H1 (cell line): ENCODE results near the gene JAG1. TPM values are rescaled to one million over a fixed set of nuclear protein-coding genes. Genes with fewer than 3 reads are reported as not detected.
"Not testable (repeated sequence)": the region's sequence is repeated elsewhere in the genome, so short reads cannot be mapped to it uniquely, and the experiment has no call there.

ENCODE experiments used
- CTCF ChIA-PET: fragments of 300-600 bp; sonication (Branson Sonifier 250); formaldehyde crosslinking; loops from one replicate; lab custom pipeline; 2021; ENCODE audit not compliant: partially characterized antibody; lab: Charles Lee
- POLR2A ChIA-PET: fragments of 300-600 bp; sonication (Branson Sonifier 250); formaldehyde crosslinking; loops from one replicate; lab custom pipeline; 2021; ENCODE audit warnings: inconsistent platforms; ENCODE audit not compliant: partially characterized antibody; lab: Charles Lee
- DNase-seq, 2 experiments: peaks; one replicate each; pipeline versions ENCODE4 v3.0.0 to v3.0.0-alpha.2; 2010 to 2022; ENCODE audit warnings: low spot score in 2 of 2, low read depth in 1 of 2, mixed read lengths in 1 of 2
- FAIRE-seq: peaks from 2 replicates; lab custom pipeline; 2011; peaks lifted over from hg19 to GRCh38; lab: Jason Lieb, UNC
- H2AFZ ChIP-seq: 2 replicates; pipeline ENCODE4 v1.8.1; 2012; ENCODE audit warnings: low read length, inconsistent platforms
- H2AK5ac ChIP-seq: 2 replicates; pipeline ENCODE4 v1.6.1; 2013; ENCODE audit warnings: low read depth, low read length
- H2BK120ac ChIP-seq: replicated peaks from 2 replicates; pipeline ENCODE3; 2013; ENCODE audit warnings: low read depth, low read length, inconsistent platforms
- H2BK12ac ChIP-seq: 2 replicates; pipeline ENCODE4 v1.6.1; 2013; ENCODE audit warnings: low read depth, low read length
- H2BK15ac ChIP-seq: 2 replicates; pipeline ENCODE4 v1.6.1; 2013; ENCODE audit warnings: low read length
- H2BK20ac ChIP-seq: 2 replicates; pipeline ENCODE4 v1.6.1; 2013; ENCODE audit warnings: low read length
- H2BK5ac ChIP-seq: 2 replicates; pipeline ENCODE4 v1.6.1; 2013; ENCODE audit warnings: low read depth, low read length
- H3K14ac ChIP-seq: 2 replicates; pipeline ENCODE4 v1.6.1; 2013; ENCODE audit warnings: inconsistent platforms; ENCODE audit not compliant: insufficient read length
- H3K18ac ChIP-seq: 2 replicates; pipeline ENCODE4 v1.6.1; 2013; ENCODE audit warnings: low read length; ENCODE audit errors: extremely low read depth
- H3K23ac ChIP-seq: 2 replicates; pipeline ENCODE4 v1.6.1; 2013; ENCODE audit warnings: inconsistent platforms; ENCODE audit not compliant: insufficient read length
- H3K23me2 ChIP-seq: 2 replicates; pipeline ENCODE4 v1.6.1; 2013; ENCODE audit warnings: low read depth, low read length
- H3K27ac ChIP-seq: 2 replicates; pipeline ENCODE4 v1.6.1; 2011; ENCODE audit warnings: low read depth, low read length, inconsistent platforms
- H3K27me3 ChIP-seq, 4 experiments: replicated peaks in 1 of 4; 1 replicate in 1 of 4; 2 replicates in 3 of 4; pipeline versions ENCODE4 v1.6.1 to v1.8.1; 2011 to 2013; ENCODE audit warnings: low read length in 3 of 4, mild to moderate bottlenecking in 3 of 4, inconsistent platforms in 2 of 4, mixed read lengths in 2 of 4, moderate library complexity in 1 of 4; ENCODE audit not compliant: control insufficient read depth in 3 of 4, insufficient read depth in 3 of 4; ENCODE audit errors: extremely low read depth in 1 of 4
- H3K36me3 ChIP-seq, 4 experiments: 2 replicates each; pipeline versions ENCODE4 v1.6.1 to v1.8.1; 2011 to 2013; ENCODE audit warnings: mild to moderate bottlenecking in 4 of 4, low read length in 3 of 4, moderate library complexity in 2 of 4, control low read depth in 1 of 4, inconsistent platforms in 1 of 4; ENCODE audit not compliant: insufficient read depth in 4 of 4, control insufficient read depth in 2 of 4
- H3K4ac ChIP-seq: replicated peaks from 2 replicates; pipeline ENCODE3; 2013; ENCODE audit warnings: low read length, low read depth, mixed read lengths, inconsistent platforms; ENCODE audit not compliant: insufficient read length
- H3K4me1 ChIP-seq, 4 experiments: replicated peaks in 1 of 4; 1 replicate in 1 of 4; 2 replicates in 3 of 4; pipeline versions ENCODE4 v1.6.1 to v1.8.1; 2011 to 2013; ENCODE audit warnings: low read length in 3 of 4, inconsistent platforms in 2 of 4, mixed read lengths in 1 of 4; ENCODE audit not compliant: insufficient read depth in 4 of 4, control insufficient read depth in 3 of 4
- H3K4me2 ChIP-seq, 2 experiments: 2 replicates each; pipeline versions ENCODE4 v1.6.1 to v1.8.1; 2011 to 2013; ENCODE audit warnings: low read depth in 2 of 2, low read length in 2 of 2, control low read depth in 1 of 2, inconsistent platforms in 1 of 2, mild to moderate bottlenecking in 1 of 2; ENCODE audit not compliant: insufficient read depth in 1 of 2
- H3K4me3 ChIP-seq, 4 experiments: fragments of 200-600, 300-600 bp in 1 of 4; sonication (generic), shearing (Covaris generic), sonication (Bioruptor Twin) in 1 of 4; 2 replicates each; pipeline versions ENCODE4 v1.5.1 to v1.8.1; 2011 to 2016; ENCODE audit warnings: low read length in 4 of 4, low read depth in 3 of 4, control low read depth in 2 of 4, inconsistent platforms in 2 of 4, mild to moderate bottlenecking in 2 of 4, mixed read lengths in 1 of 4, moderate library complexity in 1 of 4; ENCODE audit not compliant: insufficient read depth in 2 of 4; ENCODE audit errors: extremely low read depth in 1 of 4
- H3K56ac ChIP-seq: replicated peaks from 2 replicates; pipeline ENCODE3; 2013; ENCODE audit warnings: low read depth, mild to moderate bottlenecking, mixed read lengths, low read length, inconsistent platforms; ENCODE audit not compliant: insufficient read length
- H3K79me1 ChIP-seq: 2 replicates; pipeline ENCODE4 v1.6.1; 2013; ENCODE audit warnings: low read depth, low read length, control low read depth
- H3K79me2 ChIP-seq, 2 experiments: 2 replicates each; pipeline versions ENCODE4 v1.6.1 to v1.8.1; 2012 to 2013; ENCODE audit warnings: low read length in 2 of 2, mild to moderate bottlenecking in 2 of 2, inconsistent platforms in 1 of 2; ENCODE audit not compliant: insufficient read depth in 2 of 2, control insufficient read depth in 1 of 2
- H3K9ac ChIP-seq, 4 experiments: replicated peaks in 1 of 4; 1 replicate in 1 of 4; 2 replicates in 3 of 4; pipeline versions ENCODE4 v1.6.1 to v1.8.1; 2011 to 2013; ENCODE audit warnings: low read depth in 3 of 4, low read length in 3 of 4, control low read depth in 2 of 4, mild to moderate bottlenecking in 2 of 4, moderate library complexity in 2 of 4, inconsistent platforms in 1 of 4; ENCODE audit errors: extremely low read depth in 1 of 4
- H3K9me3 ChIP-seq, 2 experiments: 2 replicates each; pipeline versions ENCODE4 v1.6.1 to v1.8.1; 2012 to 2013; ENCODE audit warnings: mild to moderate bottlenecking in 2 of 2, moderate library complexity in 2 of 2, control low read depth in 1 of 2, inconsistent platforms in 1 of 2, low read depth in 1 of 2, low read length in 1 of 2, mixed read lengths in 1 of 2; ENCODE audit not compliant: insufficient read depth in 2 of 2
- H4K20me1 ChIP-seq, 2 experiments: replicated peaks in 1 of 2; 2 replicates each; pipeline versions ENCODE3 to v1.8.1; 2011 to 2013; ENCODE audit warnings: inconsistent platforms in 2 of 2, low read length in 2 of 2, mild to moderate bottlenecking in 1 of 2; ENCODE audit not compliant: insufficient read depth in 2 of 2, control insufficient read depth in 1 of 2
- H4K5ac ChIP-seq: 2 replicates; pipeline ENCODE4 v1.6.1; 2013; ENCODE audit warnings: low read length, low read depth, mixed read lengths, inconsistent platforms; ENCODE audit not compliant: insufficient read length
- H4K8ac ChIP-seq: 2 replicates; pipeline ENCODE4 v1.8.0; 2013; ENCODE audit warnings: mild to moderate bottlenecking, moderate library complexity, low read length, inconsistent platforms; ENCODE audit not compliant: insufficient read depth; ENCODE audit errors: extremely low read depth
- H4K91ac ChIP-seq: replicated peaks from 2 replicates; pipeline ENCODE3; 2013; ENCODE audit warnings: low read length, mixed read lengths, inconsistent platforms; ENCODE audit not compliant: insufficient read length
- WGBS, 2 experiments: shearing (Covaris generic) in 1 of 2; methylation state at CpG; one replicate each; pipeline versions ENCODE4 v1.1.6 to v1.1.7; 2013 to 2015; ENCODE audit warnings: low lambda C conversion rate in 2 of 2, mixed read lengths in 2 of 2, inconsistent platforms in 1 of 2, low coverage in 1 of 2, missing lambda C conversion rate in 1 of 2; ENCODE audit not compliant: insufficient replicate concordance in 2 of 2, insufficient coverage in 1 of 2, insufficient read length in 1 of 2; ENCODE audit errors: extremely low coverage in 1 of 2, missing lambda C conversion rate in 1 of 2; 5-methylcytosine and 5-hydroxymethylcytosine counted together
- microRNA-seq, 2 experiments: library from miRNA; unstranded; fragments of <30 nt; microRNA quantifications; one replicate each; pipeline versions ENCODE4 to v1.2.0, GENCODE V29; 2016 to 2020; ENCODE audit warnings: borderline microRNAs expressed in 2 of 2, borderline number of aligned reads in 2 of 2, borderline replicate concordance in 1 of 2
- polyA plus RNA-seq, 7 experiments: library from polyadenylated mRNA; depleted of rRNA in 3 of 7; stranded (reverse) in 5 of 7; unstranded in 2 of 7; fragments of >200 nt in 5 of 7; fragments of 200-250 nt in 2 of 7; gene quantifications; 1 replicate in 5 of 7; 2 replicates in 1 of 7; 4 replicates in 1 of 7; pipeline versions ENCODE4 v1.2.1 to v1.2.3, GENCODE V29; 2011 to 2013; ENCODE audit warnings: missing spikeins in 2 of 7, mixed read lengths in 2 of 7
- small RNA-seq: library from polyadenylated mRNA; stranded (forward); fragments of <200 nt; extraction: miRNeasy Mini kit (QIAGEN cat#:217004); gene quantifications from one replicate; pipeline ENCODE3, GENCODE V24; 2013; ENCODE audit not compliant: insufficient read depth
- total RNA-seq: library from RNA; stranded (reverse); fragmentation: NEBNext Ultra II Directional; extraction: Animal tissue kit (Norgen Biotek cat#: 25700); gene quantifications from 2 replicates; pipeline ENCODE4 v1.2.1, GENCODE V29; 2021

Gene JAG1
- total and polyA plus RNA-seq, 2 of the 8 experiments (the other 6 are each of a cell fraction or from before 2014, with no cell fraction given): 13.5 to 27.3 TPM

GRCh38 chr20:10590446-10590845, 83.4 kb downstream of the JAG1 start:
- not testable (repeated sequence) for H2AK5ac ChIP-seq, H2BK120ac ChIP-seq, H2BK12ac ChIP-seq, H4K91ac ChIP-seq, H2BK15ac ChIP-seq, H3K9ac ChIP-seq, H3K79me1 ChIP-seq, H2AFZ ChIP-seq, H3K4me1 ChIP-seq, H3K9me3 ChIP-seq, H3K27ac ChIP-seq, DNase-seq, H4K20me1 ChIP-seq, H2BK5ac ChIP-seq, H3K27me3 ChIP-seq, H3K79me2 ChIP-seq, H4K5ac ChIP-seq, H4K8ac ChIP-seq, FAIRE-seq, H3K14ac ChIP-seq, H3K4ac ChIP-seq, H3K56ac ChIP-seq, H3K4me2 ChIP-seq, H3K23ac ChIP-seq, H3K23me2 ChIP-seq, H3K4me3 ChIP-seq, H3K36me3 ChIP-seq, H3K18ac ChIP-seq, H2BK20ac ChIP-seq
- 92% methylated on average over 10 of the region's 10 CpGs; no CpG with 5 or more reads in 1 of the 2 experiments for WGBS, 2 experiments
- CTCF ChIA-PET: interaction anchor here (0.6 to 1.5 kb wide), 6 partner anchors 9 to 613 kb away, joined by 3 to 5 read pairs (median 3); no protein-coding TSS in a partner anchor
- POLR2A ChIA-PET: interaction anchor here (0.6 kb wide), 1 partner anchor 625 kb away, joined by 4 read pairs; no protein-coding TSS in a partner anchor

Small RNA genes lying within 50 kb of the gene (microRNA-seq; reads per million reads assigned to microRNA genes)
- 0 reads per million in 2 experiments for gene MIR6870

Small RNA genes lying within 50 kb of the gene (small RNA-seq; reads per million reads assigned to genes)
- gene MIR6870: not detected

Other genes starting within 250 kb of the JAG1 start
- 21.7 and 24.8 TPM in 2 replicates for gene MKKS, start 239.8 kb downstream of the JAG1 start, total RNA-seq
- 8.3 and 15.9 TPM in 2 replicates for gene MKKS, start 239.8 kb downstream of the JAG1 start, polyA plus RNA-seq (2011; rRNA removed)
- 8.7 and 9.4 TPM in 2 replicates for gene SLX4IP, start 238.7 kb downstream of the JAG1 start, total RNA-seq
- gene SLX4IP, start 238.7 kb downstream of the JAG1 start, polyA plus RNA-seq (2011; rRNA removed): 1.7 and 2.4 TPM in 2 replicates